Upper lobe of left lung (tissue), 6 donors: ENCODE data around the gene PAM. TPM values are rescaled to one million over a fixed set of nuclear protein-coding genes. Genes with fewer than 3 reads are reported as not detected.

ENCODE experiments used
- ATAC-seq, 2 donors: fragments of 200-7000 bp; cut with Tn5 transposase; one replicate each; pipeline ENCODE4 v1.9.1; 2022; ENCODE audit warnings: mild to moderate bottlenecking in 2 of 2, moderate library complexity in 2 of 2; ENCODE audit not compliant: low FRiP score in 2 of 2
- DNase-seq, 2 donors: peaks; one replicate each; pipeline ENCODE4 v3.0.0-alpha.2; 2019 to 2020
- H3K27ac ChIP-seq, 4 donors: fragments of 200-600 bp; sonication (generic); one replicate each; pipeline ENCODE4 v1.5.1; 2016 to 2019
- H3K27me3 ChIP-seq, 4 donors: fragments of 200-600 bp; sonication (generic); one replicate each; pipeline ENCODE4 v1.5.1; 2017 to 2019
- H3K36me3 ChIP-seq, 4 donors: fragments of 200-600 bp; sonication (generic); one replicate each; pipeline ENCODE4 v1.5.1; 2016 to 2019
- H3K4me1 ChIP-seq, 4 donors: fragments of 200-600 bp; sonication (generic); one replicate each; pipeline ENCODE4 v1.5.1; 2018 to 2019
- H3K4me3 ChIP-seq, 4 donors: fragments of 200-600 bp; sonication (generic); one replicate each; pipeline ENCODE4 v1.5.1; 2017 to 2019; ENCODE audit warnings: mild to moderate bottlenecking in 2 of 4, moderate library complexity in 1 of 4
- H3K9me3 ChIP-seq, 4 donors: fragments of 200-600 bp; sonication (generic); one replicate each; pipeline ENCODE4 v1.5.1; 2018 to 2019
- CTCF ChIP-seq, 6 experiments: fragments of 450-650 bp in 4 of 6; fragments of 200-600 bp in 2 of 6; sonication (generic) in 2 of 6; IDR thresholded peaks; one replicate each; pipeline ENCODE4 v1.5.1; 2016 to 2019; ENCODE audit warnings: antibody characterized with exemption in 6 of 6
- EP300 ChIP-seq, 4 donors: sonication (generic); formaldehyde crosslinking; IDR thresholded peaks; one replicate each; pipeline ENCODE4 v1.5.1; 2017; ENCODE audit warnings: antibody characterized with exemption in 4 of 4, control low read depth in 2 of 4
- POLR2A ChIP-seq, 4 donors: fragments of 450-650 bp; IDR thresholded peaks; one replicate each; pipeline ENCODE4 v1.5.1; 2016 to 2017; ENCODE audit warnings: antibody characterized with exemption in 4 of 4, mild to moderate bottlenecking in 2 of 4
- POLR2AphosphoS5 ChIP-seq, 2 donors: sonication (generic); formaldehyde crosslinking; IDR thresholded peaks; one replicate each; pipeline ENCODE4 v1.5.1; 2017; ENCODE audit warnings: antibody characterized with exemption in 2 of 2
- WGBS, 2 donors: methylation state at CpG; one replicate each; pipeline ENCODE4 v1.1.5; 2017 to 2018; 5-methylcytosine and 5-hydroxymethylcytosine counted together
- total RNA-seq, 6 donors: library from RNA; depleted of rRNA in 4 of 6; stranded (reverse); fragments of >200 nt in 4 of 6; gene quantifications; one replicate each; pipeline versions ENCODE4 v1.1.0 to v1.2.1, GENCODE V29; 2016 to 2021
- donor health status: DM: no; HTN: no; CAD: no; lungs with moderate emphysema.
- donor health status: DM: no; HTN: yes; CAD: no; lungs with severe emphysema.

Gene PAM
- total RNA-seq, 6 donors from 2014 or later, result 91.1 to 428 (median 212) TPM

DNA sequence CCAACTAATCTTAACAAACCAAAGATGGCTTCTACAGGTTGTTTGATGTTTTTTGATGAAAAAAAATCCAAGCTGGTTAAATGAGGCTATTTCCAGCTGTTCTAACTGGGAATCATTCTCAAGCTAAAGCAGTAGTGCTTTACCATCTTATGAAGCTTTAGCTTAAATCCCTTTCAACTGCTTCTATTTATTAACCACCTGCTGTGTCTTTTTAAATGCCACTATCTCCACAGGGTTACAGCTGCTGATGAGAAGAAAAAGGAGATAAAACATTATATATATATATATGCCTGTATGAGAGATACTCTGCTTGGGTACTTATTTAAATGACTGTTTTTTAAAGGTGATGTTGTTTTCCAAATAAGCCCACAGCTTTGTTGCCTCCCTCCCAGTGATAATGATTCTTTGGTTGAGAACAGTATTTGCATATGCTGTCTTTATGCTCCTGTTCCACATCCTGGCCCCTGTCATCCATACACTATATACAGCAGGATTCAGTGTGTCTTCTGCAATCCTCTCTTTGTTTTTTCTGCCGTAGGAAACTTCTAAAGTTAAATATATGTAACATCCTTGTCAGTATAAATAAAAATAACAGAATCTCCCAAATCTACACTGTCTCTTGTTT, 164.0 kb downstream of the PAM start:
- Histone ChIP-seq H3K36me3 (no peaks in the 10 kb centered on the region), H3K27ac (no peak overlapping the region), H3K27me3 (no peaks in the 10 kb centered on the region), H3K9me3 (no peaks in the 10 kb centered on the region), H3K4me3 (no peak overlapping the region), H3K4me1 (no peaks in the 10 kb centered on the region)
- 97% methylated on average over 1 of the region's 1 CpG for WGBS, 2 donors
- ATAC-seq (no peak), DNase-seq (no peak)
- TF ChIP-seq POLR2A (IDR thresholded peaks at IDR 0.05), result no peak
- no peak for TF ChIP-seq CTCF (IDR thresholded peaks at IDR 0.05)

DNA sequence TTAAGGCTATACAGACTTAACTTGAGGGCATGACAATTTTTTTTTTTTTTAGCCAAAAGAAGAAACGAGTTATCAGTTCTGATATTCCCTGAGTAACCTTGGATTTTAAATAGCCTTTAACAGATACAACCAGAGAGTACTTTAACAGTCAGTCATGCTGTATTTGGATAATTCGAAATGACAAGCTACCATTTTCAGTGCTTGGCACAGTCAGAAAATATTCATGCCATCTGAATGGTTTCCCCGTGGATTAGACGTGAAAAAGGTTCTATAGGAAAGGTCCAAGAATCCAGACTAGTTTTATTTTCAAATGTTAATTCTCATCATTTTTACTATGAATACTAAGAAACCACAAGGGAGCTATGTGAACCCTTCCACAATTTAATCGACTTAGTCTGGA, 165.7 kb downstream of the PAM start:
- Histone ChIP-seq H3K9me3 (no peaks in the 10 kb centered on the region), H3K36me3 (peaks cover 0 to 10% (median 3%) of the 10 kb centered on the region in 4 donors), H3K4me3 (no peak overlapping the region), H3K27ac (no peak overlapping the region), H3K27me3 (no peaks in the 10 kb centered on the region), H3K4me1 (no peaks in the 10 kb centered on the region)
- ATAC-seq (no peak), DNase-seq (no peak)
- TF ChIP-seq CTCF (IDR thresholded peaks at IDR 0.05), result no peak
- no peak for TF ChIP-seq POLR2A (IDR thresholded peaks at IDR 0.05)
- no peak for TF ChIP-seq POLR2AphosphoS5 (IDR thresholded peaks at IDR 0.05)
- no peak for TF ChIP-seq EP300 (IDR thresholded peaks at IDR 0.05)
- 97% methylated on average over 5 of the region's 5 CpGs for WGBS, 2 donors

GRCh38 chr5:102921341-102922044, 166.4 kb downstream of the PAM start:
- H3K27me3 ChIP-seq, result no peaks in the 10 kb centered on the region
- H3K9me3 ChIP-seq, result no peaks in the 10 kb centered on the region
- TF ChIP-seq POLR2AphosphoS5 (IDR thresholded peaks at IDR 0.05) (no peak), EP300 (IDR thresholded peaks at IDR 0.05) (no peak), CTCF (IDR thresholded peaks at IDR 0.05) (no peak), POLR2A (IDR thresholded peaks at IDR 0.05) (no peak)
- no peak for DNase-seq
- peaks cover 0 to 17% (median 3%) of the 10 kb centered on the region in 4 donors for H3K36me3 ChIP-seq
- no peak for ATAC-seq
- 86 to 94% methylated on average over 1 of the region's 1 CpG for WGBS, 2 donors
- H3K27ac ChIP-seq, result no peak overlapping the region
- no peak overlapping the region for H3K4me3 ChIP-seq
- H3K4me1 ChIP-seq, result no peaks in the 10 kb centered on the region

DNA sequence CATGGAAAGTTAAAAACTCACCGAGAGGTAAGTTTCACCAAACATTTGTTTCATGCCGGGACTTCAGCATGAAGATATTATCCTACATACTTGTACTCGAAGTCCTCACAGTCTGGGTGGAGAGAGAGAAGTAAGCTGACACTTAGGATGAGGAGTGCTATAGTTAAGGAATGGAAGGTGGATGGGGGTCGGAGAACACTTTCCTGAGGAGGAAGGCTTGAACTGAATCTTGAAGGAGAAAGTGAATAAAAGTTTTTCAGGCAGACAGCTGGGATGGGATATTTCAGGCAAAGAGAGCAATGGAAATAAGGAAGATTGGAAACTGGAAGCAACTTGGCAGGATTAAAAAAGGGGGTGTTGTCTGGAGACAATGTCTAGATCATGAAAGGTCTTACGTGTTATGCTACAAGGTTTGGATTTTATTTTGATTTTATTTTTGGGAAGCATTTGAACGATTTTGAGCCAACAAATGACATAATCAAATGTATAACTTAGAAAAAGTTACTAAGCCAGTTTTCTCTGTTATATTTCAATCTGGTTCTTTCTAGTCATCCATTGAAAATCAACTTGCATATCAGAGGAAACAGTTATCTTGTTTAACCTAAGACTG, 167.1 kb downstream of the PAM start:
- no peaks in the 10 kb centered on the region for H3K27me3 ChIP-seq
- H3K4me1 ChIP-seq, result no peaks in the 10 kb centered on the region
- H3K4me3 ChIP-seq, result no peak overlapping the region
- TF ChIP-seq CTCF (IDR thresholded peaks at IDR 0.05) (no peak), POLR2AphosphoS5 (IDR thresholded peaks at IDR 0.05) (no peak), POLR2A (IDR thresholded peaks at IDR 0.05) (no peak), EP300 (IDR thresholded peaks at IDR 0.05) (no peak)
- H3K9me3 ChIP-seq, result no peaks in the 10 kb centered on the region
- no peak overlapping the region for H3K27ac ChIP-seq
- WGBS, 2 donors, result 79 to 81% methylated on average over 6 of the region's 6 CpGs
- ATAC-seq (no peak), DNase-seq (no peak)
- peaks cover 0 to 24% (median 6%) of the 10 kb centered on the region in 4 donors for H3K36me3 ChIP-seq
